Endothelial cell of umbilical vein (primary cell): ENCODE data around the gene LSM14B.

Experiments used
- MYC ChIP-seq: IDR thresholded peaks from one replicate; pipeline ENCODE4 v1.6.1; 2011; ENCODE audit warnings: mild to moderate bottlenecking, low read depth, low read length
- POLR2A ChIP-seq: IDR thresholded peaks from 2 replicates; pipeline ENCODE4 v1.6.1; 2012; ENCODE audit warnings: low read depth, mild to moderate bottlenecking, control low read depth, low read length
- POLR2AphosphoS5 ChIP-seq: IDR thresholded peaks from 2 replicates; pipeline ENCODE4 v1.6.1; 2012; ENCODE audit warnings: low read depth, mild to moderate bottlenecking, control low read depth, low read length, moderate library complexity; ENCODE audit not compliant: insufficient read depth
- TF ChIP-seq, protein P1 (sequence below), 2 donors: IDR thresholded peaks; 1 replicate in 1 of 2; 2 replicates in 1 of 2; pipeline ENCODE4 v1.5.1; 2011; ENCODE audit warnings: low read length in 2 of 2, mild to moderate bottlenecking in 2 of 2, moderate library complexity in 2 of 2, control low read depth in 1 of 2, inconsistent platforms in 1 of 2, low read depth in 1 of 2; ENCODE audit not compliant: insufficient read depth in 1 of 2; ENCODE audit errors: extremely low read depth in 1 of 2

DNA sequence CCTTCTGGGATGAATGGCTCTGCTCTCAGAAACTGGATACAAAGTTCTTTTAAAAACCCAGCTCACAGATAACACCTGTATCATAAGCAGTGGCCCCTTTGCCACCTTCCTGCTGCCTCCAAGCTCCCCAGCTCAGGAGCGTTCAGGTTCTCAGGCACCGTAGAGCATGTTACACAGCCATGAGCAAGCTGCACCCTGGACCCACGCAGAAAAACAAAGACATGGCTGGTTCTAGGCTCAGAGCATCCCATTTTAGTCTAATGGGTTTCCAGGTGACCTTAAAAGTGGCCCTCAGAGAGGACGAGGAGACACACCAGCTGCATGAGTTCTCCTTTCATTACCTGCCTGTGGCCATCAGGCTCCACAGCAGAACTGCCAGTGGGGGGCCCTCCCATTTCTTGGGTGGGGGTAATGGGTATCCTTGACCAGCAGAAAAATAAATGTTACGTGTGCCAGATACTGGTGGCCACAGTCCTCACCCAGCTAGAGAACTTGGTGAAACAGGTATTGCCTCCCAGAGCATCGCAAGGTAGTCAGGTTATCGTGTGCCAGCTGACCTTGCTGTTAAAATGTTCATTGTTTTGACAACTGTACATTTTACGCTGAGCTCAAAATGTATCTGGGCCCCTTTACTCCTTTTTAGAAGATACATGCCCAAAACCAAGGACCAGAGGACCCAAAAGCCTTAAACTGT is 13.4 kb downstream of the LSM14B start:
- TF ChIP-seq POLR2A: no peak
- TF ChIP-seq, protein P1, sequence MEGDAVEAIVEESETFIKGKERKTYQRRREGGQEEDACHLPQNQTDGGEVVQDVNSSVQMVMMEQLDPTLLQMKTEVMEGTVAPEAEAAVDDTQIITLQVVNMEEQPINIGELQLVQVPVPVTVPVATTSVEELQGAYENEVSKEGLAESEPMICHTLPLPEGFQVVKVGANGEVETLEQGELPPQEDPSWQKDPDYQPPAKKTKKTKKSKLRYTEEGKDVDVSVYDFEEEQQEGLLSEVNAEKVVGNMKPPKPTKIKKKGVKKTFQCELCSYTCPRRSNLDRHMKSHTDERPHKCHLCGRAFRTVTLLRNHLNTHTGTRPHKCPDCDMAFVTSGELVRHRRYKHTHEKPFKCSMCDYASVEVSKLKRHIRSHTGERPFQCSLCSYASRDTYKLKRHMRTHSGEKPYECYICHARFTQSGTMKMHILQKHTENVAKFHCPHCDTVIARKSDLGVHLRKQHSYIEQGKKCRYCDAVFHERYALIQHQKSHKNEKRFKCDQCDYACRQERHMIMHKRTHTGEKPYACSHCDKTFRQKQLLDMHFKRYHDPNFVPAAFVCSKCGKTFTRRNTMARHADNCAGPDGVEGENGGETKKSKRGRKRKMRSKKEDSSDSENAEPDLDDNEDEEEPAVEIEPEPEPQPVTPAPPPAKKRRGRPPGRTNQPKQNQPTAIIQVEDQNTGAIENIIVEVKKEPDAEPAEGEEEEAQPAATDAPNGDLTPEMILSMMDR (IDR thresholded peaks at IDR 0.05; ENCODE audit: extremely low read depth in 1 of 2, insufficient read depth in 1 of 2, low read depth in 1 of 2, low read length in 2 of 2): no peak
- no peak for TF ChIP-seq POLR2AphosphoS5
- TF ChIP-seq MYC: no peak
